Measurements from ENCODE around the gene COL23A1.

Gene COL23A1

DNA sequence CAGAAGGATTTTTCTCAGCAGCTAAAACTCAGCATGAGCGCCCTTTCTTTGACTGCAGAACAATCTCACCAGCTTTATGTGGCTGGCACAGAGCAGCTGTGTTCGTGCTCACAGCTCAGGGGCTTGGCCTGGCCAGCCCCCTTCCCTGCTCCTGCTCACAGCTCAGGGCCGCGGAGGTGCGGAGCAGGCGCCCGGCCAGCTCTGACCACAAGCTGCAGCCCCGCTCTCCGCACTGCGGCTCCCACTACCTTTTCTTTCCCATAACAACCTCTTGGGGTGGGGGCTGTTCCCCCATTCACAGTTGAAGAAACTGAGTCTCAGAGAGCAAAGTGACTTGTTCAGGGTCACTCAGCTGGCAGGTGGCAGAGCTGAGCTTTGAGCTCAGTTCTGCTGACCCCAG is 323.6 kb downstream of the COL23A1 start:
- H3K4me3 ChIP-seq (ENCODE audit: low read length): no peak overlapping the region
- TF ChIP-seq, protein P1, sequence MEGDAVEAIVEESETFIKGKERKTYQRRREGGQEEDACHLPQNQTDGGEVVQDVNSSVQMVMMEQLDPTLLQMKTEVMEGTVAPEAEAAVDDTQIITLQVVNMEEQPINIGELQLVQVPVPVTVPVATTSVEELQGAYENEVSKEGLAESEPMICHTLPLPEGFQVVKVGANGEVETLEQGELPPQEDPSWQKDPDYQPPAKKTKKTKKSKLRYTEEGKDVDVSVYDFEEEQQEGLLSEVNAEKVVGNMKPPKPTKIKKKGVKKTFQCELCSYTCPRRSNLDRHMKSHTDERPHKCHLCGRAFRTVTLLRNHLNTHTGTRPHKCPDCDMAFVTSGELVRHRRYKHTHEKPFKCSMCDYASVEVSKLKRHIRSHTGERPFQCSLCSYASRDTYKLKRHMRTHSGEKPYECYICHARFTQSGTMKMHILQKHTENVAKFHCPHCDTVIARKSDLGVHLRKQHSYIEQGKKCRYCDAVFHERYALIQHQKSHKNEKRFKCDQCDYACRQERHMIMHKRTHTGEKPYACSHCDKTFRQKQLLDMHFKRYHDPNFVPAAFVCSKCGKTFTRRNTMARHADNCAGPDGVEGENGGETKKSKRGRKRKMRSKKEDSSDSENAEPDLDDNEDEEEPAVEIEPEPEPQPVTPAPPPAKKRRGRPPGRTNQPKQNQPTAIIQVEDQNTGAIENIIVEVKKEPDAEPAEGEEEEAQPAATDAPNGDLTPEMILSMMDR (conservative IDR thresholded peaks at IDR 0.05; ENCODE audit: low read depth, low read length): no peak
- no peak for DNase-seq (ENCODE audit: low read depth)

GRCh38 chr5:178265746-178266145 is 324.4 kb downstream of the COL23A1 start:
- TF ChIP-seq, protein P1 (conservative IDR thresholded peaks at IDR 0.05; ENCODE audit: low read depth, low read length): no peak
- no peak overlapping the region for H3K4me3 ChIP-seq (ENCODE audit: low read length)
- DNase-seq (ENCODE audit: low read depth): no peak

GRCh38 chr5:178264044-178264443 is 326.1 kb downstream of the COL23A1 start:
- no peak overlapping the region for H3K4me3 ChIP-seq (ENCODE audit: low read length)
- TF ChIP-seq, protein P1 (conservative IDR thresholded peaks at IDR 0.05; ENCODE audit: low read depth, low read length): no peak
- DNase-seq (ENCODE audit: low read depth): no peak

DNA sequence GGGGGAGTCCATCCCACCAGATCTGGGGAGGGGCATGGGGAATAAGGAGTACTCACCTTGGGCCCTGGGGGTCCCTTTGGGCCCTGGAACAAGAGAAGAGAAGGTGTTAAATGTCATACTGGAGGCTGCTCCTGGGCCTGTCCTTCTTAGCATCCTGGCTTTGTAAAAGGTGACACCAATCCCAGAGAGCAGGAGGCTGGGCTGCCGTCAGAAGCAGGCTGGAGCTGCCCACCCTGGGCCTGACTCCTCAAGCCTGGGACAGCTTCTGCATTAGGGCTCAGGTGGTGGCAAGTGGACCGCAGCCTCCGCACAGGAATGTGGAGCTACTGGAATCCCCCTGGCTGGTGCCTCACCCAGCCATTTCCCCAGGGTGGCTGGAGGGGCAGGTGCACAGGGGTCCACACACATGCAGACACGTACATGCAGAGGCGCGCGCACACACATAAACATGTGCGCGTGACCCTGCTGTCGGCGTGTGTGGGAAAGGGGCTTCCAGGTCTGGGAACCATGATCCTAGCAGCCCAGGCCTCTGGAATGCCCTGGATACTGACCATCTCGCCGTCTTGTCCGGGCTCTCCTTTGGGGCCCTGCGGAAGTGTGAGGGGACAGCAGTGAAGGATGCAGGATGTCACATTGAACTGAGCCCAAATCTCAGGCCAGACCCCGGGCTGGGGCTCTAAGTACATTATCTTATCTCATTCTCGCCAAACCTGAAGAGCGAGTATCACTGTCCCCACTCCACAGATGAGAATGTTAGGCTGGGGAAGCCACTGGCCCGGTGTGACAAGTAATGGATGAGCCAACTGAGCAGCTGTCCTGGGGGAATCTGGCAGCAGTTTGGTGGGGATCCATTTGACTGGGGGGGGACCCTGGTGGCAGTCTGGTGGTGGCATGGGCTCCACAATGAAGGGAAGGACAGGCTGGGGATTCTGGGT is 328.3 kb downstream of the COL23A1 start:
- TF ChIP-seq, protein P1 (conservative IDR thresholded peaks at IDR 0.05; ENCODE audit: low read depth, low read length): no peak
- H3K4me3 ChIP-seq (ENCODE audit: low read length): no peak overlapping the region
- DNase-seq (ENCODE audit: low read depth): no peak

DNA sequence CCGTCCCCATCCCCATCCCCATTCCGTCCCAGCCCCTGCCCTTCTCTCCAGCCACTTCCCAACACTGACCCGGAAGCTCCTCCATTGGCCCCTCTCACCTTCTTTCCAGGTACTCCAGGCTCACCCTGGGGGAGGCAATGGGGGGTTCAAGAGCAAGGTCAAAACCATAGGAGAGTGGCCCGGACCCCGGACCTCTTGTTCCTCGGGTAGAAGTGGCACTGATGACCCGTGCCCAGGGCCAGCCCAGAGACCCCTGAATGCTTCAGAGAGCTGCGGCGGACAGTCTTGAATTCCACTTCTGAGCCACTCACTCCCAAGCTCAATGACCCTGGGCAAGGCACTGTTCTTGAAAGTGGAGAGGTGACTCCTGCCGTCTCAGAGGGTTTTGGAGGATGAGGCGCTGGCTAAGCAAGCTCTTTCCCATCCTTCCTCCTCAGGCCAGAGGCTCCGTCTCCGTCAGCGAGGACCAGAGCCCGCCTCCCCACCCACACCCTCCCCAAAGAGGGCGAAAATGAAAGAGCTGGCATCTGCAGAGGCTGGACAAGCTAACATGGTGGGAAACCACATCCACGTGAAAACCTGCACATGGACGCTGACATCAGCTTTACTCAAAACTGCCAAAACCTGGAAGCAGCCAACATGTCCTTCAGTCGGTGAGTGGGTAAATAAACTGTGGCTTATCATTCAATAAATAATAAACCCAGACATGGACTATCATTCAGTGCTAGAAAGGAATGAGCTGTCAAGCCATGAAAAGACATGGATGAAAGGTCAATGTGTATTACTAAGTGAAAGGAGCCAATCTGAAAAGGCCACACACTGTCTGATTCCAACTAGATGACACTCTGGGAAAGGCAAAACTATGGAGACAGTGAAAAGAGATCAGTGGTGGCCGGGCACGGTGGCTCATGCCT is 330.3 kb downstream of the COL23A1 start:
- TF ChIP-seq, protein P1 (conservative IDR thresholded peaks at IDR 0.05; ENCODE audit: low read depth, low read length): no peak
- no peak for DNase-seq (ENCODE audit: low read depth)
- no peak overlapping the region for H3K4me3 ChIP-seq (ENCODE audit: low read length)

GRCh38 chr5:178257650-178258049 is 332.5 kb downstream of the COL23A1 start:
- no peak for DNase-seq (ENCODE audit: low read depth)
- TF ChIP-seq, protein P1 (conservative IDR thresholded peaks at IDR 0.05; ENCODE audit: low read depth, low read length): no peak

More at GRCh38 chr5:178257650-178258049, 332.5 kb downstream of the COL23A1 start:
- no peak overlapping the region for H3K4me3 ChIP-seq (ENCODE audit: low read length)
